Adipocyte (in vitro differentiated cells): ENCODE measurements around the gene RAD54L2.
"Not testable (repeated sequence)": the region's sequence is repeated elsewhere in the genome, so short reads cannot be mapped to it uniquely, and the experiment has no call there.

Experiments
- DNase-seq: peaks from one replicate; pipeline ENCODE4 v3.0.0-alpha.2; 2015; ENCODE audit warnings: low read depth
- H3K27me3 ChIP-seq: replicated peaks from 2 replicates; pipeline ENCODE4 v1.7.0; 2013; ENCODE audit warnings: mild to moderate bottlenecking, low read length, moderate library complexity; ENCODE audit not compliant: control insufficient read depth, insufficient read depth
- H3K36me3 ChIP-seq: 2 replicates; pipeline ENCODE4 v1.7.0; 2013; ENCODE audit warnings: low read length, mild to moderate bottlenecking, moderate library complexity; ENCODE audit not compliant: control insufficient read depth, insufficient read depth, severe bottlenecking
- H3K4me1 ChIP-seq: 2 replicates; pipeline ENCODE4 v1.7.0; 2013; ENCODE audit warnings: mild to moderate bottlenecking, low read length, moderate library complexity; ENCODE audit not compliant: control insufficient read depth, insufficient read depth
- H3K4me3 ChIP-seq: 2 replicates; pipeline ENCODE4 v1.7.0; 2013; ENCODE audit warnings: mild to moderate bottlenecking, low read length, moderate library complexity
- H3K9ac ChIP-seq: 2 replicates; pipeline ENCODE4 v1.7.0; 2013; ENCODE audit warnings: mild to moderate bottlenecking, low read length, moderate library complexity
- H3K9me3 ChIP-seq: 2 replicates; pipeline ENCODE4 v1.7.0; 2013; ENCODE audit warnings: mild to moderate bottlenecking, low read length, moderate library complexity; ENCODE audit not compliant: control insufficient read depth

RAD54L2 gene

GRCh38 chr3:51547274-51547673 lies 8.8 kb downstream of the RAD54L2 start:
- H3K27me3 ChIP-seq, result no peaks in the 10 kb centered on the region
- no peak overlapping the region for H3K9ac ChIP-seq
- H3K4me1 ChIP-seq, result peaks cover 5% of the 10 kb centered on the region
- peaks cover 8% of the 10 kb centered on the region for H3K36me3 ChIP-seq
- DNase-seq, result no peak
- H3K9me3 ChIP-seq, result no peaks in the 10 kb centered on the region
- no peak overlapping the region for H3K4me3 ChIP-seq

- H3K4me3 ChIP-seq, result no peak overlapping the region
- H3K27me3 ChIP-seq, result no peaks in the 10 kb centered on the region
- H3K9me3 ChIP-seq, result no peaks in the 10 kb centered on the region
- no peak for DNase-seq
- H3K36me3 ChIP-seq, result peaks cover 14% of the 10 kb centered on the region
- H3K9ac ChIP-seq, result no peak overlapping the region
- peaks cover 2% of the 10 kb centered on the region for H3K4me1 ChIP-seq
Measured at GRCh38 chr3:51549311-51549710, 10.8 kb downstream of the RAD54L2 start.

- H3K4me3 ChIP-seq, result no peak overlapping the region
- DNase-seq, result no peak
Measured at GRCh38 chr3:51550080-51550819, 11.7 kb downstream of the RAD54L2 start.

GRCh38 chr3:51557993-51558392 lies 19.5 kb downstream of the RAD54L2 start:
- Histone ChIP-seq H3K9ac (no peak overlapping the region), H3K4me1 (peaks cover 10% of the 10 kb centered on the region), H3K27me3 (no peaks in the 10 kb centered on the region), H3K9me3 (no peaks in the 10 kb centered on the region), H3K4me3 (no peak overlapping the region), H3K36me3 (peaks cover 11% of the 10 kb centered on the region)
- no peak for DNase-seq

More at GRCh38 chr3:51550080-51550819, 11.7 kb downstream of the RAD54L2 start:
- Histone ChIP-seq H3K9ac (no peak overlapping the region), H3K4me1 (no peaks in the 10 kb centered on the region), H3K27me3 (no peaks in the 10 kb centered on the region), H3K9me3 (no peaks in the 10 kb centered on the region), H3K36me3 (peaks cover 13% of the 10 kb centered on the region)

- H3K36me3 ChIP-seq, result peaks cover 2% of the 10 kb centered on the region
- peaks cover 10% of the 10 kb centered on the region for H3K4me1 ChIP-seq
- peak; percentile 85 for DNase-seq
- H3K9ac ChIP-seq, result no peak overlapping the region
- H3K9me3 ChIP-seq, result no peaks in the 10 kb centered on the region
- H3K4me3 ChIP-seq, result no peak overlapping the region
- no peaks in the 10 kb centered on the region for H3K27me3 ChIP-seq
Measured at GRCh38 chr3:51559411-51559888, 20.9 kb downstream of the RAD54L2 start.

GRCh38 chr3:51559961-51560360 lies 21.4 kb downstream of the RAD54L2 start:
- Histone ChIP-seq H3K27me3 (no peaks in the 10 kb centered on the region), H3K4me1 (peaks cover 10% of the 10 kb centered on the region), H3K4me3 (no peak overlapping the region), H3K9me3 (no peaks in the 10 kb centered on the region), H3K9ac (no peak overlapping the region), H3K36me3 (peaks cover 2% of the 10 kb centered on the region)
- DNase-seq, result no peak

- H3K9me3 ChIP-seq, DNase-seq, H3K36me3 ChIP-seq, H3K4me1 ChIP-seq, H3K9ac ChIP-seq, H3K27me3 ChIP-seq, H3K4me3 ChIP-seq: not testable (repeated sequence)
Measured at GRCh38 chr3:51562403-51562802, 23.9 kb downstream of the RAD54L2 start.

GRCh38 chr3:51568036-51568435 lies 29.5 kb downstream of the RAD54L2 start:
- no peaks in the 10 kb centered on the region for H3K27me3 ChIP-seq
- DNase-seq, result peak; percentile 7

GRCh38 chr3:51568996-51569395 lies 30.5 kb downstream of the RAD54L2 start:
- H3K27me3 ChIP-seq, result no peaks in the 10 kb centered on the region
- peaks cover 8% of the 10 kb centered on the region for H3K36me3 ChIP-seq
- H3K4me3 ChIP-seq, result no peak overlapping the region
- peaks cover 16% of the 10 kb centered on the region for H3K4me1 ChIP-seq
- DNase-seq, result no peak
- H3K9me3 ChIP-seq, result no peaks in the 10 kb centered on the region
- H3K9ac ChIP-seq, result no peak overlapping the region

More at GRCh38 chr3:51568036-51568435, 29.5 kb downstream of the RAD54L2 start:
- no peak overlapping the region for H3K4me3 ChIP-seq
- no peak overlapping the region for H3K9ac ChIP-seq
- H3K36me3 ChIP-seq, result peaks cover 4% of the 10 kb centered on the region
- H3K9me3 ChIP-seq, result no peaks in the 10 kb centered on the region
- H3K4me1 ChIP-seq, result peaks cover 16% of the 10 kb centered on the region

GRCh38 chr3:51578238-51578637 lies 39.7 kb downstream of the RAD54L2 start:
- no peaks in the 10 kb centered on the region for H3K27me3 ChIP-seq
- peaks cover 12% of the 10 kb centered on the region for H3K36me3 ChIP-seq
- H3K4me3 ChIP-seq, result no peak overlapping the region
- H3K9me3 ChIP-seq, result no peaks in the 10 kb centered on the region
- no peak for DNase-seq
- no peak overlapping the region for H3K9ac ChIP-seq
- H3K4me1 ChIP-seq, result peaks cover 10% of the 10 kb centered on the region

- no peak overlapping the region for H3K4me3 ChIP-seq
- no peaks in the 10 kb centered on the region for H3K27me3 ChIP-seq
- no peaks in the 10 kb centered on the region for H3K9me3 ChIP-seq
- no peak for DNase-seq
- no peak overlapping the region for H3K9ac ChIP-seq
- peaks cover 10% of the 10 kb centered on the region for H3K4me1 ChIP-seq
- H3K36me3 ChIP-seq, result peaks cover 9% of the 10 kb centered on the region
Measured at GRCh38 chr3:51580418-51580817, 41.9 kb downstream of the RAD54L2 start.

- H3K9me3 ChIP-seq, result no peaks in the 10 kb centered on the region
- H3K9ac ChIP-seq, result no peak overlapping the region
- H3K4me1 ChIP-seq, result peaks cover 10% of the 10 kb centered on the region
- DNase-seq, result peak; percentile 4
- peaks cover 9% of the 10 kb centered on the region for H3K36me3 ChIP-seq
- H3K4me3 ChIP-seq, result no peak overlapping the region
- H3K27me3 ChIP-seq, result no peaks in the 10 kb centered on the region
Measured at GRCh38 chr3:51581524-51581923, 43.0 kb downstream of the RAD54L2 start.
